Endodermal cell (in vitro differentiated cells): ENCODE measurements around the gene FOXO6. TPM values are rescaled to one million over a fixed set of nuclear protein-coding genes. Genes with fewer than 3 reads are reported as not detected.

ENCODE experiments used
- DNase-seq: peaks from one replicate; pipeline ENCODE4 v3.0.0-alpha.2; 2017
- H3K27ac ChIP-seq: 2 replicates; pipeline ENCODE4 v1.5.1; 2013; ENCODE audit warnings: mild to moderate bottlenecking, low read depth, low read length, moderate library complexity
- H3K27me3 ChIP-seq: 2 replicates; pipeline ENCODE4 v1.6.1; 2013; ENCODE audit warnings: mild to moderate bottlenecking, low read length, moderate library complexity; ENCODE audit not compliant: insufficient read depth, control insufficient read depth, poor library complexity, severe bottlenecking
- H3K36me3 ChIP-seq: 2 replicates; pipeline ENCODE4 v1.7.0; 2013; ENCODE audit warnings: mild to moderate bottlenecking, low read length, moderate library complexity; ENCODE audit not compliant: control insufficient read depth, insufficient read depth
- H3K4me1 ChIP-seq: one replicate; pipeline ENCODE4 v1.7.0; 2013; ENCODE audit warnings: low read length; ENCODE audit not compliant: control insufficient read depth, insufficient read depth
- H3K4me3 ChIP-seq: 2 replicates; pipeline ENCODE4 v1.5.1; 2013; ENCODE audit warnings: mild to moderate bottlenecking, low read length, moderate library complexity
- H3K9ac ChIP-seq: 2 replicates; pipeline ENCODE4 v1.6.1; 2013; ENCODE audit warnings: mild to moderate bottlenecking, low read length, moderate library complexity; ENCODE audit not compliant: poor library complexity, severe bottlenecking; ENCODE audit errors: extremely low read depth
- H3K9me3 ChIP-seq: 2 replicates; pipeline ENCODE4 v1.6.1; 2013; ENCODE audit warnings: mild to moderate bottlenecking, low read length, moderate library complexity; ENCODE audit not compliant: control insufficient read depth
- H3K27ac Mint-ChIP-seq: 2 replicates; pipeline ENCODE4 v1.8.0; 2020; ENCODE audit warnings: mixed read lengths
- H3K27me3 Mint-ChIP-seq: 2 replicates; pipeline ENCODE4 v1.8.0; 2021; ENCODE audit warnings: mild to moderate bottlenecking, mixed read lengths; ENCODE audit not compliant: insufficient read depth
- H3K36me3 Mint-ChIP-seq: 2 replicates; pipeline ENCODE4 v1.8.0; 2020; ENCODE audit warnings: low read depth, mixed read lengths
- H3K4me1 Mint-ChIP-seq: 2 replicates; pipeline ENCODE4 v1.8.0; 2020; ENCODE audit warnings: mixed read lengths
- H3K4me3 Mint-ChIP-seq: 2 replicates; pipeline ENCODE4 v1.8.0; 2020; ENCODE audit warnings: mild to moderate bottlenecking, moderate library complexity, mixed read lengths
- H3K9me3 Mint-ChIP-seq: 2 replicates; pipeline ENCODE4 v1.8.0; 2020; ENCODE audit warnings: mild to moderate bottlenecking, mixed read lengths
- WGBS, 2 experiments: methylation state at CpG; one replicate each; pipeline versions ENCODE4 v1.1.5 to v1.1.7; 2013; ENCODE audit warnings: missing lambda C conversion rate in 2 of 2, mixed read lengths in 1 of 2; ENCODE audit not compliant: insufficient coverage in 1 of 2, insufficient read length in 1 of 2; 5-methylcytosine and 5-hydroxymethylcytosine counted together
- total RNA-seq, 2 donors: library from RNA; stranded (reverse); fragmentation: NEBNext Ultra II Directional in 1 of 2; extraction: Animal tissue kit (Norgen Biotek cat#: 25700) in 1 of 2; gene quantifications; 2 replicates in 1 of 2; 3 replicates in 1 of 2; pipeline ENCODE4 v1.2.1, GENCODE V29; 2021
- TF ChIP-seq, protein P1 (sequence below): fragments of 200-600 bp; sonication (generic); conservative IDR thresholded peaks from 2 replicates; pipeline ENCODE4 v1.5.0; 2021; ENCODE audit warnings: antibody characterized with exemption, mild to moderate bottlenecking

The FOXO6 gene
- total RNA-seq, 2 donors from 2014 or later, result 1.7 to 1.8 TPM

DNA sequence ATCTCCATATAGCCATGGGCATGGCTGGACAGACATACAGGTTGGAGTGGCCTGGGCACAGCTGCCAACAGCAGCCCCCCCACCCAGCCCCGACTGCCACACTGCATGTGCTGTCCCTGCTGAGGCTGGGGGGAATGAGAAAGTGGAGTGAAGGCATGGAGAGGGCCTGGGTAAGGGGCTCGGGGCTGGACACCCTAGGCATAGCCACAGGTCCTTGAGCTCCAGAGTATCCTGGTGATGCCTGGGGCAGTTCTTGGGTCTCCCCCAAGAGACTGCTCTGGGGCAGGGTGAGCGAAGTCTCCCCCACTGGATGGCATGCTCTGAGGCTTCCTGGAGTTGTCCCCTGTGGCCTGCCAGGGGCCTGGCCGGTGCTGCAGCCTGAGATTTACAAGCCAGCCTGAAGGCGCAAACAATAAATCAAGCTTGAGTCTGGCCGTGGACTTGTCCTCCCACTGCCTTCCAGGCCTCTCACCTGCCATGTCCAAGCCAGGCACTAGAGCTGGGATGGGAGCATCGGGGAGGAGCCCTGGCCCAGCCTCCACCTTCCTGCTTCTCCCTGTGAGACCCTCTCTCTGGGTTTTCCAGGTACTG, 53.6 kb downstream of the FOXO6 start:
- no peak overlapping the region for H3K9ac ChIP-seq
- H3K4me1 ChIP-seq, result no peaks in the 10 kb centered on the region
- H3K4me1 Mint-ChIP-seq, result peaks cover 10% of the 10 kb centered on the region
- no peaks in the 10 kb centered on the region for H3K9me3 Mint-ChIP-seq
- 89 to 93% methylated on average over 3 to 7 of the region's 7 CpGs for WGBS, 2 experiments
- H3K27ac ChIP-seq, result no peak overlapping the region
- H3K36me3 ChIP-seq, result no peaks in the 10 kb centered on the region
- peaks cover 21% of the 10 kb centered on the region for H3K27me3 Mint-ChIP-seq
- TF ChIP-seq, protein P1, sequence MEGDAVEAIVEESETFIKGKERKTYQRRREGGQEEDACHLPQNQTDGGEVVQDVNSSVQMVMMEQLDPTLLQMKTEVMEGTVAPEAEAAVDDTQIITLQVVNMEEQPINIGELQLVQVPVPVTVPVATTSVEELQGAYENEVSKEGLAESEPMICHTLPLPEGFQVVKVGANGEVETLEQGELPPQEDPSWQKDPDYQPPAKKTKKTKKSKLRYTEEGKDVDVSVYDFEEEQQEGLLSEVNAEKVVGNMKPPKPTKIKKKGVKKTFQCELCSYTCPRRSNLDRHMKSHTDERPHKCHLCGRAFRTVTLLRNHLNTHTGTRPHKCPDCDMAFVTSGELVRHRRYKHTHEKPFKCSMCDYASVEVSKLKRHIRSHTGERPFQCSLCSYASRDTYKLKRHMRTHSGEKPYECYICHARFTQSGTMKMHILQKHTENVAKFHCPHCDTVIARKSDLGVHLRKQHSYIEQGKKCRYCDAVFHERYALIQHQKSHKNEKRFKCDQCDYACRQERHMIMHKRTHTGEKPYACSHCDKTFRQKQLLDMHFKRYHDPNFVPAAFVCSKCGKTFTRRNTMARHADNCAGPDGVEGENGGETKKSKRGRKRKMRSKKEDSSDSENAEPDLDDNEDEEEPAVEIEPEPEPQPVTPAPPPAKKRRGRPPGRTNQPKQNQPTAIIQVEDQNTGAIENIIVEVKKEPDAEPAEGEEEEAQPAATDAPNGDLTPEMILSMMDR, result no peak
- H3K9me3 ChIP-seq, result no peaks in the 10 kb centered on the region
- H3K4me3 Mint-ChIP-seq, result no peak overlapping the region
- peaks cover 5% of the 10 kb centered on the region for H3K27me3 ChIP-seq
- no peak overlapping the region for H3K27ac Mint-ChIP-seq
- no peaks in the 10 kb centered on the region for H3K36me3 Mint-ChIP-seq
- DNase-seq, result no peak
- H3K4me3 ChIP-seq, result no peak overlapping the region

DNA sequence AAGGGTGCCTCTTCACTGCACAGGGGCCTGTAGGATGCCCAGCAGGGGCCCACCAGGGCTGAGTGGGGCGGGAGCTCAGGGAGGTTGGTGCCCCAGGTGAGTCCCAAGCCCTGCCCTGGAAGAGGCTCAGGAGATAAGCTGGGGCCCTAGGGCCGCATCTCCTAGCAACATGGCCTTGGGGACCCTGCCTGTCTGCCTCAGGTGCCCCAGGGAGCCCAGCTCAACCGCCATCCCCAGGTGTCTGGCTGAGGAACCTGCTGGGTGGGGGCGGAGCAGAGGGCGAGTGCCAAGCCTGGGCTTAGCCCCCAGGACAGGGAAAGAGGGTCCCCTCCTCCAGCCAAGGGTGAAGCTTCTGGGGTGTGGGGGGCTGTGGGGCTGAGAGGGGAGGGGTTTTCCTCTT, 54.8 kb downstream of the FOXO6 start:
- Histone ChIP-seq H3K4me1 (no peaks in the 10 kb centered on the region), H3K9me3 (no peaks in the 10 kb centered on the region), H3K4me3 (no peak overlapping the region), H3K36me3 (no peaks in the 10 kb centered on the region), H3K27ac (no peak overlapping the region), H3K27me3 (no peaks in the 10 kb centered on the region), H3K9ac (no peak overlapping the region)
- H3K36me3 Mint-ChIP-seq, result no peaks in the 10 kb centered on the region
- TF ChIP-seq, protein P1, result no peak
- peaks cover 10% of the 10 kb centered on the region for H3K4me1 Mint-ChIP-seq
- peaks cover 13% of the 10 kb centered on the region for H3K27me3 Mint-ChIP-seq
- no peak for DNase-seq
- no peak overlapping the region for H3K4me3 Mint-ChIP-seq
- no peak overlapping the region for H3K27ac Mint-ChIP-seq
- WGBS, 2 experiments, result 88 to 92% methylated on average over 2 to 5 of the region's 5 CpGs
- H3K9me3 Mint-ChIP-seq, result no peaks in the 10 kb centered on the region

DNA sequence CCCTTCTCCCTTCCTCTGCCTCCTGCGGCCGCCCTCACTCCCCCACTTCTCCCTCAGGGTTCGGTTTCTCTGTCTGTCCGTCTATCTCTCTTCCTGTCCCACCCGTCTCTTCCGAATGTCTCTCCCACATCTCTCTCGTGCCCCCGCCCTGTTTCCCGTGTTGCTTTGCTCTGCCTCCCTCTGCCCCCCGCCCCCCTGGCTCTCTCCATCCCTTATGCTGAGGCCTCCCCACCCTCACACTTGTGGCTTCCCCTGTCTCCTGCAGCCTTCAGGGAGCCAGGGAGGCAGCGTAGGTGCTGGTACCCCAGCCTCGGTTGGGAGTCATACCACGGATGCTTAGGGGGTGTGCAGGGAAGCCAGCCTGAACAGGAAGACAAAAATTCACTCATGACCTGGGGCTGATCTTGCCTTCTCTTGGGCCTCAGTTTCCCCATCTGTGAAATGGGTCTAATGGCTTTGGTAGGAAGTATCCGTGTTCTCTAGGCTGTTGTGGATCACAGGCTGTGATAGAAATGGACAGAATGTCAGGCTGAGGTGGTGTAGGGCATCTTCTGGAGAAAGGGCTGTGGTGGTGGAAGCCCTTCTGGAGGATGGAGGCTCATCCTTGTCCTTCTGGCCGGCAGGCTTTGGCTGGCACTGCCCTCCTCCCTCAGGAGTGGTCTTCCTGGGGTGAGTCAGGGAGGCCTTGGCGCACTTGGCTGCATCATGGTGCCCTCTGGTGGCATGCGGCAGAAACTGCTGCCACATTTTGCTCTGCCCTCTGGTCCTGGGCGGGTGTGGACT, 55.5 kb downstream of the FOXO6 start:
- H3K36me3 ChIP-seq, result no peaks in the 10 kb centered on the region
- H3K4me3 ChIP-seq, result no peak overlapping the region
- peak; percentile 93 for DNase-seq
- Mint-ChIP-seq H3K9me3 (no peaks in the 10 kb centered on the region), H3K4me3 (no peak overlapping the region), H3K4me1 (peaks cover 10% of the 10 kb centered on the region), H3K27me3 (peaks cover 9% of the 10 kb centered on the region), H3K27ac (no peak overlapping the region), H3K36me3 (no peaks in the 10 kb centered on the region)
- H3K9me3 ChIP-seq, result no peaks in the 10 kb centered on the region
- H3K9ac ChIP-seq, result no peak overlapping the region
- WGBS, 2 experiments, result 66 to 75% methylated on average over 12 to 18 of the region's 18 CpGs
- H3K4me1 ChIP-seq, result no peaks in the 10 kb centered on the region
- TF ChIP-seq, protein P1, result peak; percentile 95
- H3K27ac ChIP-seq, result no peak overlapping the region
- no peaks in the 10 kb centered on the region for H3K27me3 ChIP-seq
